Measurements from ENCODE around the gene ZNF420.
"Not testable (repeated sequence)": the region's sequence is repeated elsewhere in the genome, so short reads cannot be mapped to it uniquely, and the experiment has no call there.

The ZNF420 gene

DNA sequence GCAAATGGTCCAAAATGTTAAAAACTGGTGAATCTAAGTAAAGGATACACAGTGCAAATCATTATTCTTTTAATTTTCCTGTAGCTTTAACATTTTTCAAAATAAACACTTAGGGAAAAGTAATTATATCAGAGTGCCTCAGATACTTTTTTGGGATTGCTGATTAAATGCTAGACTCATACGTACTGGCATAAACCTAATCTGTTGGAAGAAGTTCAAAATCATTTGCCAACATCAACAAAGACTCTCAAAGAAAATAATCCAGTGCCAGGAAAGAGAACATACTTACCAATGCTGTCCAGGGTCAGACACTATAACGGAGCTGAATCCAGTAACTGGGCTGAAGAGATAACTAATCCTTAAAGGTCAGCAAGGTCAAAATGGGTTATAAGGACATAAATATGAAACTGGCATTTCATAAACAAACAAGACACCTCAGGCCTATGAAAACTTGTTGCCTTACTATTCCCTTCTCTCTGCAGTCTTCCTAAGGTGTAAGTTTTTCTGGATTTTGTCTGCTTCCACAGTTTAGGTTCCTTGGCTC is 3.3 kb upstream of the ZNF420 start:
- H3K4me3 ChIP-seq (ENCODE audit: low read length) = no peak overlapping the region
- no peak for DNase-seq (ENCODE audit: low read depth)
- TF ChIP-seq, protein P1, sequence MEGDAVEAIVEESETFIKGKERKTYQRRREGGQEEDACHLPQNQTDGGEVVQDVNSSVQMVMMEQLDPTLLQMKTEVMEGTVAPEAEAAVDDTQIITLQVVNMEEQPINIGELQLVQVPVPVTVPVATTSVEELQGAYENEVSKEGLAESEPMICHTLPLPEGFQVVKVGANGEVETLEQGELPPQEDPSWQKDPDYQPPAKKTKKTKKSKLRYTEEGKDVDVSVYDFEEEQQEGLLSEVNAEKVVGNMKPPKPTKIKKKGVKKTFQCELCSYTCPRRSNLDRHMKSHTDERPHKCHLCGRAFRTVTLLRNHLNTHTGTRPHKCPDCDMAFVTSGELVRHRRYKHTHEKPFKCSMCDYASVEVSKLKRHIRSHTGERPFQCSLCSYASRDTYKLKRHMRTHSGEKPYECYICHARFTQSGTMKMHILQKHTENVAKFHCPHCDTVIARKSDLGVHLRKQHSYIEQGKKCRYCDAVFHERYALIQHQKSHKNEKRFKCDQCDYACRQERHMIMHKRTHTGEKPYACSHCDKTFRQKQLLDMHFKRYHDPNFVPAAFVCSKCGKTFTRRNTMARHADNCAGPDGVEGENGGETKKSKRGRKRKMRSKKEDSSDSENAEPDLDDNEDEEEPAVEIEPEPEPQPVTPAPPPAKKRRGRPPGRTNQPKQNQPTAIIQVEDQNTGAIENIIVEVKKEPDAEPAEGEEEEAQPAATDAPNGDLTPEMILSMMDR (conservative IDR thresholded peaks at IDR 0.05; ENCODE audit: low read length) = no peak

DNA sequence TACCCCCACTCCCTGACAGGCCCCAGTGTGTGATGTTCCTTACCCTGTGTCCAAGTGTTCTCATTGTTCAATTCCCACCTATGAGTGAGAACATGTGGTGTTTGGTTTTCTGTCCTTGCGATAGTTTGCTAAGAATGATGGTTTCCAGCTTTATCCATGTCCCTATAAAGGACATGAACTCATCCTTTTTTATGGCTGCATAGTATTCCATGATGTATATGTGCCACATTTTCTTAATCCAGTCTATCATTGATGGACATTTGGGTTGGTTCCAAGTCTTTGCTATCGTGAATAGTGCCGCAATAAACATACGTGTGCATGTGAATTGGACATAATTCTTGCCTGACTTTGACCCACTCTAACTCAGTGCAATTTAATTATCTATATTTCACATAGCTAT is 1.7 kb upstream of the ZNF420 start:
- not testable (repeated sequence) for H3K4me3 ChIP-seq (ENCODE audit: low read length); DNase-seq (ENCODE audit: low read depth)

DNA sequence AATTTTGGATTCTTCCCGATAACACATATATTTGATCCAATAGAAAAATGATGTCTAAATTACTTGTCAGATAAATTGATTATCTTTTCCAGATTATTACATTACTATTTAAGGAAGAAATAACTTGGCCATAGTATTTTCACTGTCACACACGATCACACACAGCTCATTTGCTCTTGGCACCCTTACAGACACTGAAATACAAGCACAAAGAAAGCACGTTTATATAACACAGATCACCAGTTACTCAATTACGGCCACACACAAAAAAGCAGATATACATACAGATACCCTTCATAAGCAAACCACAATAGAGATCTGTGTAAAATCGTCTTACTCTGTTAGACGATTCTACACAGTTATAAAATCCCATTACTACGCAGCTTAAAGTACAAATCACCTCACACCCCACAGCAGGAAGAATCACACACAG is 716 bp upstream of the ZNF420 start:
- DNase-seq (ENCODE audit: low read depth) = no peak
- TF ChIP-seq, protein P1 (conservative IDR thresholded peaks at IDR 0.05; ENCODE audit: low read length) = no peak
- H3K4me3 ChIP-seq (ENCODE audit: low read length) = peak overlapping the region; percentile 99

GRCh38 chr19:37078717-37079032 is 442 bp downstream of the ZNF420 start:
- no peak for DNase-seq (ENCODE audit: low read depth)
- TF ChIP-seq, protein P1 (conservative IDR thresholded peaks at IDR 0.05; ENCODE audit: low read length) = no peak
- peak overlapping the region; percentile 99 for H3K4me3 ChIP-seq (ENCODE audit: low read length)

DNA sequence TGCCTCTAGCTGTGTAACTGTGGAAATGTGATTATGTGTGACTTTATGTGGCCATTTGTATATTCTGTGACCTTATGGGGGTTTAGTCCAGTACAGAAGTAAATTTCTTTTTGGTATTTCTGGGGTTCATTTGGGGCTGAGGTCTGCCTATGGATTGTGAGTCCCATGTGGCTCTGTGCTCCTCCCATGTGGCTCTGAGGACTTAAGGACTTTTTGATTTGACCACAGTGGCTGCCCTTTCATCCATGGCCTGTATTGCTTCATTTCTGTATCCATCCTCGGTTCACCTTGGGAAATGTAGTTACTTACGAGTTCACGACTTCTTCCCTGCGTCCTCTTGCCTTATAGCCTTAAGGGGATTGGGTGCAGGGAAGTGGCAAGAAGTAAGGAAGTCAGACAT is 1.0 kb downstream of the ZNF420 start:
- DNase-seq (ENCODE audit: low read depth) = no peak
- H3K4me3 ChIP-seq (ENCODE audit: low read length) = peak overlapping the region; percentile 99
- TF ChIP-seq, protein P1 (conservative IDR thresholded peaks at IDR 0.05; ENCODE audit: low read length) = no peak

- no peak for DNase-seq (ENCODE audit: low read depth)
- no peak overlapping the region for H3K4me3 ChIP-seq (ENCODE audit: low read length)
- TF ChIP-seq, protein P1 (conservative IDR thresholded peaks at IDR 0.05; ENCODE audit: low read length) = no peak
These were observed 4.1 kb downstream of the ZNF420 start for GRCh38 chr19:37082307-37082706.

DNA sequence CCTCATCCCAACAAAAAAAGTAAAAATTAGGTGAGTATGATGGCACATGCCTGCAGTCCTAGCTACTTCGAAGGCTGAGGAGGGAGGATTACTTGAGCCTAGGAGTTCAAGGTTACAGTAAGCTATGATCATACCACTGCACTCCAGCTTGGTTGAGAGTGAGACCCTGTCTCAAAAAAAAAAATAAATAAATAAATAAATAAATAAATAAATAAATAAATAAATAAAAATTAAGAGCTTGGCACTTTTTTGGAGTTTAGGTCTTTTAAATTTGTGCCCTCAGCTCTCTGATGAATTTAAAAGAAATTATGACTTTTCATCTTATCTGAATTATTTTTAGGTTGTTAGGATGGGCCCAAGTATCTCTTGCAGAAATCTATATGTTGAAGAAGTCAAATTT is 8.9 kb downstream of the ZNF420 start:
- no peak for DNase-seq (ENCODE audit: low read depth)

More for the DNA sequence above, 8.9 kb downstream of the ZNF420 start:
- TF ChIP-seq, protein P1 (conservative IDR thresholded peaks at IDR 0.05; ENCODE audit: low read length) = no peak
- no peak overlapping the region for H3K4me3 ChIP-seq (ENCODE audit: low read length)

Measured in AG10803 (cell line).